HG02798 (cell line): ENCODE data around the gene BCAP29.

ENCODE experiments used
- ATAC-seq: cut with Tn5 transposase; IDR thresholded peaks from one replicate; pipeline ENCODE4 v1.9.1; 2021; ENCODE audit warnings: mild to moderate bottlenecking; ENCODE audit not compliant: unreplicated experiment, poor library complexity

The BCAP29 gene

DNA sequence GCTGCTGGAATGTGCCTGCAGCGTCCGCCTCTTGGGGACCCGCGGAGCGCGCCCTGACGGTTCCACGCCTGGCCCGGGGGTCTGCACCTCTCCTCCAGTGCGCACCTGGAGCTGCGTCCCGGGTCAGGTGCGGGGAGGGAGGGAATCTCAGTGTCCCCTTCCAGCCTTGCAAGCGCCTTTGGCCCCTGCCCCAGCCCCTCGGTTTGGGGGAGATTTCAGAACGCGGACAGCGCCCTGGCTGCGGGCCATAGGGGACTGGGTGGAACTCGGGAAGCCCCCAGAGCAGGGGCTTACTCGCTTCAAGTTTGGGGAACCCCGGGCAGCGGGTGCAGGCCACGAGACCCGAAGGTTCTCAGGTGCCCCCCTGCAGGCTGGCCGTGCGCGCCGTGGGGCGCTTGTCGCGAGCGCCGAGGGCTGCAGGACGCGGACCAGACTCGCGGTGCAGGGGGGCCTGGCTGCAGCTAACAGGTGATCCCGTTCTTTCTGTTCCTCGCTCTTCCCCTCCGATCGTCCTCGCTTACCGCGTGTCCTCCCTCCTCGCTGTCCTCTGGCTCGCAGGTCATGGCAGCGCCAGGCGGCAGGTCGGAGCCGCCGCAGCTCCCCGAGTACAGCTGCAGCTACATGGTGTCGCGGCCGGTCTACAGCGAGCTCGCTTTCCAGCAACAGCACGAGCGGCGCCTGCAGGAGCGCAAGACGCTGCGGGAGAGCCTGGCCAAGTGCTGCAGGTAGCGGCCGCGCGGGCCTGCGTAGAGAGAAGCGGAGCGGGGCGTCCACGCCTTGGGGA, 81.2 kb downstream of the BCAP29 start:
- peak; percentile 61 for ATAC-seq

GRCh38 chr7:107661865-107662379, 81.9 kb downstream of the BCAP29 start:
- ATAC-seq = no peak

GRCh38 chr7:107663196-107663595, 83.2 kb downstream of the BCAP29 start:
- no peak for ATAC-seq

GRCh38 chr7:107666790-107667189, 86.7 kb downstream of the BCAP29 start:
- no peak for ATAC-seq

- ATAC-seq = no peak
These were observed 87.3 kb downstream of the BCAP29 start for GRCh38 chr7:107667341-107667740.

- no peak for ATAC-seq
These were observed 88.2 kb downstream of the BCAP29 start for GRCh38 chr7:107668296-107668695.
